B cell (primary cell): ENCODE results near the gene SREBF1. TPM values are rescaled to one million over a fixed set of nuclear protein-coding genes. Genes with fewer than 3 reads are reported as not detected.

Experiments used
- ATAC-seq: fragments of 200-7000 bp; cut with Tn5 transposase; one replicate; pipeline ENCODE4 v1.10.0; 2021; ENCODE audit warnings: low read depth, mild to moderate bottlenecking, moderate number of reproducible peaks, moderate library complexity
- CTCF ChIA-PET: fragments of 350-600 bp; sonication (Branson Sonifier 250); formaldehyde crosslinking; loops from one replicate; lab custom pipeline; 2021; ENCODE audit warnings: antibody characterized with exemption, inconsistent platforms; lab: Charles Lee
- POLR2A ChIA-PET: fragments of 350-600 bp; sonication (Branson Sonifier 250); formaldehyde crosslinking; loops from one replicate; lab custom pipeline; 2021; ENCODE audit warnings: antibody characterized with exemption; lab: Charles Lee
- DNase-seq: peaks from one replicate; pipeline ENCODE4 v3.0.0; 2013
- H2AFZ ChIP-seq: 2 replicates; pipeline ENCODE4 v1.6.1; 2012; ENCODE audit warnings: mild to moderate bottlenecking, low read depth, low read length; ENCODE audit not compliant: insufficient read depth, poor library complexity, severe bottlenecking
- H3K27ac ChIP-seq, 2 donors: 1 replicate in 1 of 2; 2 replicates in 1 of 2; pipeline ENCODE4 v1.5.1; 2012 to 2013; ENCODE audit warnings: low read length in 2 of 2, mild to moderate bottlenecking in 2 of 2, moderate library complexity in 1 of 2
- H3K27me3 ChIP-seq, 4 experiments: fragments of 200-600 bp in 1 of 4; sonication (generic) in 1 of 4; replicated peaks in 1 of 4; 1 replicate in 2 of 4; 2 replicates in 2 of 4; pipeline versions ENCODE4 v1.6.1 to v1.7.0; 2013 to 2016; ENCODE audit warnings: low read length in 3 of 4, mild to moderate bottlenecking in 2 of 4, mixed read lengths in 1 of 4, moderate library complexity in 1 of 4; ENCODE audit not compliant: insufficient read depth in 4 of 4, control insufficient read depth in 3 of 4; ENCODE audit errors: control extremely low read depth in 1 of 4
- H3K36me3 ChIP-seq, 2 experiments: replicated peaks in 1 of 2; 1 replicate in 1 of 2; 2 replicates in 1 of 2; pipeline versions ENCODE4 v1.6.1 to v1.7.1; 2013; ENCODE audit warnings: low read length in 1 of 2; ENCODE audit not compliant: insufficient read depth in 2 of 2, control insufficient read depth in 1 of 2; ENCODE audit errors: control extremely low read depth in 1 of 2, extremely low read depth in 1 of 2
- H3K4me1 ChIP-seq, 2 donors: fragments of 200-600 bp in 1 of 2; sonication (generic) in 1 of 2; 1 replicate in 1 of 2; 2 replicates in 1 of 2; pipeline versions ENCODE4 v1.5.1 to v1.6.1; 2013 to 2017; ENCODE audit warnings: low read length in 2 of 2; ENCODE audit not compliant: control insufficient read depth in 2 of 2, insufficient read depth in 2 of 2
- H3K4me2 ChIP-seq: replicated peaks from 2 replicates; pipeline ENCODE3; 2012; ENCODE audit warnings: mild to moderate bottlenecking, low read depth, low read length; ENCODE audit not compliant: poor library complexity, severe bottlenecking
- H3K4me3 ChIP-seq, 5 experiments: fragments of 200-600 bp in 1 of 5; sonication (generic) in 1 of 5; 1 replicate in 3 of 5; 2 replicates in 2 of 5; pipeline versions ENCODE4 v1.5.1 to v1.7.0; 2011 to 2016; ENCODE audit warnings: low read length in 4 of 5, mild to moderate bottlenecking in 4 of 5, low read depth in 2 of 5, control low read depth in 1 of 5, moderate library complexity in 1 of 5; ENCODE audit not compliant: insufficient read depth in 1 of 5; ENCODE audit errors: control extremely low read depth in 1 of 5, extremely low read depth in 1 of 5
- H3K79me2 ChIP-seq: fragments of 200-600 bp; sonication (generic); one replicate; pipeline ENCODE4 v1.6.0; 2016; ENCODE audit warnings: low read length; ENCODE audit not compliant: control insufficient read depth, insufficient read depth
- H3K9ac ChIP-seq: fragments of 200-600 bp; sonication (generic); 2 replicates; pipeline ENCODE4 v1.6.1; 2017; ENCODE audit warnings: mild to moderate bottlenecking, low read length, moderate library complexity
- H3K9me3 ChIP-seq, 3 donors: one replicate each; pipeline versions ENCODE4 v1.6.1 to v1.7.1; 2013; ENCODE audit warnings: low read length in 2 of 3; ENCODE audit not compliant: control insufficient read depth in 2 of 3, insufficient read depth in 1 of 3; ENCODE audit errors: control extremely low read depth in 1 of 3
- H4K20me1 ChIP-seq: 2 replicates; pipeline ENCODE4 v1.6.0; 2012; ENCODE audit warnings: mild to moderate bottlenecking, low read length; ENCODE audit not compliant: insufficient read depth, control insufficient read depth, poor library complexity, severe bottlenecking
- H3K27ac Mint-ChIP-seq: one replicate; pipeline ENCODE4 v1.8.0; 2021; ENCODE audit warnings: mixed read lengths
- H3K27me3 Mint-ChIP-seq: one replicate; pipeline ENCODE4 v1.8.0; 2021; ENCODE audit warnings: mixed read lengths
- H3K4me1 Mint-ChIP-seq: one replicate; pipeline ENCODE4 v1.8.0; 2021; ENCODE audit warnings: mixed read lengths
- H3K4me3 Mint-ChIP-seq: one replicate; pipeline ENCODE4 v1.8.0; 2021; ENCODE audit warnings: mixed read lengths
- H3K9me3 Mint-ChIP-seq: one replicate; pipeline ENCODE4 v1.8.0; 2022; ENCODE audit warnings: mixed read lengths; ENCODE audit not compliant: insufficient read depth
- EZH2 ChIP-seq: IDR thresholded peaks from 2 replicates; pipeline ENCODE4 v1.6.1; 2012; ENCODE audit warnings: borderline replicate concordance, low read depth, mild to moderate bottlenecking, moderate library complexity, low read length; ENCODE audit not compliant: insufficient read depth, poor library complexity, severe bottlenecking
- WGBS: methylation state at CpG from one replicate; pipeline ENCODE4 v1.1.5; 2013; ENCODE audit warnings: missing lambda C conversion rate; ENCODE audit not compliant: insufficient coverage; 5-methylcytosine and 5-hydroxymethylcytosine counted together
- intact Hi-C: fragments of 100-400 bp; cut with micrococcal nuclease; formaldehyde crosslinking; loops from one replicate; pipeline ENCODE4 v1.10.0; 2022
- polyA plus RNA-seq: library from polyadenylated mRNA; depleted of rRNA; stranded (reverse); fragments of >200 nt; gene quantifications from 2 replicates; pipeline ENCODE4 v1.2.3, GENCODE V29; 2012
- total RNA-seq, 2 donors: library from RNA; stranded (reverse); fragments of 120-200 nt in 1 of 2; gene quantifications; 1 replicate in 1 of 2; 2 replicates in 1 of 2; pipeline versions ENCODE4 v1.2.3 to v1.2.4, GENCODE V29; 2013 to 2022
- TF ChIP-seq, protein P1 (sequence below): fragments of 200-600 bp; IDR thresholded peaks from one replicate; pipeline ENCODE4 v1.8.0; 2022; ENCODE audit warnings: antibody characterized with exemption, mild to moderate bottlenecking

The SREBF1 gene
- total and polyA plus RNA-seq, 2 donors (not counting 1 experiment from before 2014, with no cell fraction given), result 21.6 to 34.9 TPM

DNA sequence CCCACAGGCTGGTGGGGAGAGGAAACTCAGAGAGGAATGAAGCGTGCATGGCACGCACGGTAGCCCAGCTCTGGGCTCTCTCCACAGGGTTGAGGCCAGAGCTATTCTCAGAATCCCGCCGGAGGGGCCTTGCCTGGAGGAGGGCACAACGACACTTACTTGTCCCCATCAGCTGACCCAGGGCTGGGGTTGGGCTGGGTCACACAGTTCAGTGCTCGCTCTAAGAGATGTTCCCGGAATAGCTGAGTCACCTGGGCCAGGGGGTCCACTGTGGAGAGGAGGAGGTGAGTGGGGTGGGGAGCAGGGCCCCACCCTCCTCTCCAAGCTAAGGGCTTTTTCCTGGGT, 21.8 kb downstream of the SREBF1 start:
- Histone ChIP-seq H3K4me2 (no peak overlapping the region), H3K36me3 (peaks cover 0 to 43% of the 10 kb centered on the region in 2 experiments), H2AFZ (no peak overlapping the region), H4K20me1 (peaks cover 24% of the 10 kb centered on the region), H3K4me3 (no peak overlapping the region), H3K27me3 (no peaks in the 10 kb centered on the region), H3K4me1 (peaks cover 0 to 9% of the 10 kb centered on the region in 2 donors), H3K79me2 (peaks cover 4% of the 10 kb centered on the region), H3K9me3 (no peaks in the 10 kb centered on the region), H3K9ac (no peak overlapping the region), H3K27ac (no peak overlapping the region)
- Mint-ChIP-seq H3K4me3 (no peak overlapping the region), H3K9me3 (no peaks in the 10 kb centered on the region), H3K27ac (no peak overlapping the region), H3K27me3 (no peaks in the 10 kb centered on the region), H3K4me1 (peaks cover 14% of the 10 kb centered on the region)
- ChIA-PET POLR2A (no interaction called here), CTCF (interaction anchor here (1.1 to 6.4 kb wide), 3 partner anchors 29 to 44 kb away, joined by 3 to 109 read pairs (median 6); no protein-coding TSS in a partner anchor)
- intact Hi-C loops, result no loop called here
- no peak for TF ChIP-seq EZH2
- TF ChIP-seq, protein P1, sequence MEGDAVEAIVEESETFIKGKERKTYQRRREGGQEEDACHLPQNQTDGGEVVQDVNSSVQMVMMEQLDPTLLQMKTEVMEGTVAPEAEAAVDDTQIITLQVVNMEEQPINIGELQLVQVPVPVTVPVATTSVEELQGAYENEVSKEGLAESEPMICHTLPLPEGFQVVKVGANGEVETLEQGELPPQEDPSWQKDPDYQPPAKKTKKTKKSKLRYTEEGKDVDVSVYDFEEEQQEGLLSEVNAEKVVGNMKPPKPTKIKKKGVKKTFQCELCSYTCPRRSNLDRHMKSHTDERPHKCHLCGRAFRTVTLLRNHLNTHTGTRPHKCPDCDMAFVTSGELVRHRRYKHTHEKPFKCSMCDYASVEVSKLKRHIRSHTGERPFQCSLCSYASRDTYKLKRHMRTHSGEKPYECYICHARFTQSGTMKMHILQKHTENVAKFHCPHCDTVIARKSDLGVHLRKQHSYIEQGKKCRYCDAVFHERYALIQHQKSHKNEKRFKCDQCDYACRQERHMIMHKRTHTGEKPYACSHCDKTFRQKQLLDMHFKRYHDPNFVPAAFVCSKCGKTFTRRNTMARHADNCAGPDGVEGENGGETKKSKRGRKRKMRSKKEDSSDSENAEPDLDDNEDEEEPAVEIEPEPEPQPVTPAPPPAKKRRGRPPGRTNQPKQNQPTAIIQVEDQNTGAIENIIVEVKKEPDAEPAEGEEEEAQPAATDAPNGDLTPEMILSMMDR, result no peak
- no peak for ATAC-seq
- no peak for DNase-seq
- 89% methylated on average over 7 of the region's 8 CpGs for WGBS

DNA sequence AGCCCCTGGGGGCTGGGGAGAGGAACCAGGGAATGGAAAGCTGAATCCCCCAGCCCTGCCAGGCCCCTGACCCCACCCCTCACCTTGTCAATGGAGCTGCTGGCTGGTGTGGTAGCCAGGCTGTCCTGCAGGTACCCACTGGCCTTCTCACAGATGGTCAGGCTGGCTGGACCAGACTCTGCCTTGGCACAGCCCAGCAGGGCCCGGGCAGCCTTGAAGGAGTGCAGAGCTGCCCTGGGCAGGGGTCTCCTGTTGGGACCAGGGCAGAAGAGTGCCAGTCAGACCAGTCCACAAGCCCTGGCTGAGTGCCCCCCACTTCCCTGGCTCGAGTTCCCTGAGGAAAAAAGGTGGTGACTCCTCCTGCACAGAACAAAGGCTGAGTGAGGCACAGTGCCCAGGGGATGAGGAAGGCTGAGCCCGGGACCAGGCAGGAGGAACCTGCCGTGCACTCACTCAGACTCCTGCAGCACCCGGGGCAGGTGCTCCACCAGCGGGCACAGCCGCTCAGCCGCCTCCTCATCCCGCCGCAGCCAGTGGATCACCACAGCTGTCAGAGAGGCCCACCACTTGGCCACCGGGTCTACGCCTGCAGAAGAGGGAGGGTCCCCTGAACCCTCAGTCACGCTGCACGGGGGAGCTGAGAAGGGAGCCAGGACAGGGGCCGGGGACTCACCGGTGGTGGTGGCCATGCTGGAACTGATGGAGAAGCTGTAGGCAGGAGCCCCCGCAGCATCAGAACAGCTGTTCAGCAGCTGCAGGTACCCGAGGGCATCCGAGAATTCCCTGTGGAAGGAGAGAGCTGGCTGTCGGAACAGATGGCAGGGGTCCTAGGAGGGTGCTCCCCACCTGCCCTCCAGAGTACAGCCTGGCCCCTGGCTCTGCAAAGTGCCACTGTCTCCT, 22.4 kb downstream of the SREBF1 start:
- Histone ChIP-seq H3K4me3 (no peak overlapping the region), H2AFZ (no peak overlapping the region), H3K4me1 (peaks cover 0 to 6% of the 10 kb centered on the region in 2 donors), H4K20me1 (peaks cover 18% of the 10 kb centered on the region), H3K27ac (no peak overlapping the region), H3K9ac (no peak overlapping the region), H3K4me2 (no peak overlapping the region), H3K27me3 (no peaks in the 10 kb centered on the region), H3K79me2 (no peaks in the 10 kb centered on the region), H3K9me3 (no peaks in the 10 kb centered on the region), H3K36me3 (peaks cover 0 to 37% of the 10 kb centered on the region in 2 experiments)
- TF ChIP-seq, protein P1, result no peak
- TF ChIP-seq EZH2, result no peak
- no peaks in the 10 kb centered on the region for H3K9me3 Mint-ChIP-seq
- 94% methylated on average over 20 of the region's 20 CpGs for WGBS
- H3K27ac Mint-ChIP-seq, result no peak overlapping the region
- DNase-seq, result no peak
- ChIA-PET POLR2A (interaction anchor here (1.3 kb wide), 1 partner anchor 26 kb away, joined by 3 read pairs; no protein-coding TSS in a partner anchor), CTCF (interaction anchor here (1.0 to 6.4 kb wide), 11 partner anchors 18 to 221 kb away, joined by 3 to 109 read pairs (median 6); partner anchors contain the start of genes RAI1 and SREBF1)
- H3K4me3 Mint-ChIP-seq, result no peak overlapping the region
- H3K27me3 Mint-ChIP-seq, result no peaks in the 10 kb centered on the region
- peaks cover 8% of the 10 kb centered on the region for H3K4me1 Mint-ChIP-seq
- ATAC-seq, result no peak
- intact Hi-C loops, result no loop called here
